ENCODE measurements around the gene SMIM45.

SMIM45 gene

DNA sequence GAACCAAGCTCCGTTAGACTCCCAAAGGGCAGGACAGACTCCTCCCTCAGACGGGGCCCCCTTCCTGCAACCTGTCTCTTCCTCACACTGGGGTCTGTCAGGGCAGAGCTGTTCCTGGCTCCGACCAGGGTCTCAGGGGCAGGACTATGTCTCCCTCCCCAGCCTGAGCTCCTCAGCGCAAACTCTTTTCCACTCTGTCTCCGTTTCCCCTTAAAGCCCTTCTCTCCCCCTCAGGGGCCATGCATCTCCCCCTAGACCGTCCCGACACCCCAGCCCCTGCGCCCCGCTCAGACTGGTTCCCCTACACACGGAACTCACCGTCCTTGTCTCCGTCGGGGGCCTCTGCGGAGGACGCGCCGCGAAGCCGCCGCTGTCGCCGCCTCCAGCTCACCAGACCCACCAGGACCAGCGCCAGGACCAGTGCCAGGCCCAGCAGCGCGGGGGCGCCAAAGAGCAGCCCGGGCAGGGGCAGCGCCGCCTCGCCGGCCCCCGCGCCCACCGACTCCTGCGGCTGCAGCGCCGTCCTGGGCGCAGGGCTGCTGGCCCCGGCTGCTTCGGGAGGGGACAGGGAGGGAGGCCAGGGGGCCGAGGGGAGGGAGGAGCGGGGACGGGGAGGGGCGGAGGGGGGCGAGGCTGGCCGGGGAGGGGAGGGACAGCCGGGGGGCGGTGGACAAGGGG lies 26.0 kb upstream of the SMIM45 start:
- TF ChIP-seq, protein P1, sequence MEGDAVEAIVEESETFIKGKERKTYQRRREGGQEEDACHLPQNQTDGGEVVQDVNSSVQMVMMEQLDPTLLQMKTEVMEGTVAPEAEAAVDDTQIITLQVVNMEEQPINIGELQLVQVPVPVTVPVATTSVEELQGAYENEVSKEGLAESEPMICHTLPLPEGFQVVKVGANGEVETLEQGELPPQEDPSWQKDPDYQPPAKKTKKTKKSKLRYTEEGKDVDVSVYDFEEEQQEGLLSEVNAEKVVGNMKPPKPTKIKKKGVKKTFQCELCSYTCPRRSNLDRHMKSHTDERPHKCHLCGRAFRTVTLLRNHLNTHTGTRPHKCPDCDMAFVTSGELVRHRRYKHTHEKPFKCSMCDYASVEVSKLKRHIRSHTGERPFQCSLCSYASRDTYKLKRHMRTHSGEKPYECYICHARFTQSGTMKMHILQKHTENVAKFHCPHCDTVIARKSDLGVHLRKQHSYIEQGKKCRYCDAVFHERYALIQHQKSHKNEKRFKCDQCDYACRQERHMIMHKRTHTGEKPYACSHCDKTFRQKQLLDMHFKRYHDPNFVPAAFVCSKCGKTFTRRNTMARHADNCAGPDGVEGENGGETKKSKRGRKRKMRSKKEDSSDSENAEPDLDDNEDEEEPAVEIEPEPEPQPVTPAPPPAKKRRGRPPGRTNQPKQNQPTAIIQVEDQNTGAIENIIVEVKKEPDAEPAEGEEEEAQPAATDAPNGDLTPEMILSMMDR (IDR thresholded peaks at IDR 0.05; ENCODE audit: insufficient read depth, low read length, poor library complexity, severe bottlenecking): peak; percentile 55
- peaks cover 26% of the 10 kb centered on the region for H3K27me3 ChIP-seq (ENCODE audit: control insufficient read depth, insufficient read depth, low read length)
- no peaks in the 10 kb centered on the region for H3K36me3 ChIP-seq (ENCODE audit: control insufficient read depth, insufficient read depth, low read length)
- H3K4me3 ChIP-seq (ENCODE audit: low read depth, low read length): peak overlapping the region; percentile 34
- no peak for DNase-seq (ENCODE audit: low read depth)

DNA sequence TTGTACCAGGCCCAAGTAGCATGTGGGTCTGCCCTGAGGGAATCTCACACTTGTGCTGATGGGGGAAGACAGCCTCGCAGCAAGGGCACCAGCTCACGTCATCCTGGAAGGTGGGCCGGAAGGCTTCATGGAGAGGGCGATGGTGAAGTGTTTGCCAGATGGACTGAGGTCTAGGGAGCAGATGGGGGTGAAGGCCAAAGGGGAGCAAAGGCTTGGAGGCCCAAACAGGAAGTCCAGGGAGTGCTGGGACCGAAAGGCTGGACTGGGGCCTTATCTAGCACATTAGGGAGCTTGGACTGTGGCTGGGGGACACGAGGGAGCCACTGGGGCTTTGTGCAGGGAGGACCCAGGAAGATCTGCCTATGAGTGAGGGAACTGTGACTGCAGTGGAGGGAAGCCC lies 24.1 kb upstream of the SMIM45 start:
- H3K27me3 ChIP-seq (ENCODE audit: control insufficient read depth, insufficient read depth, low read length): peaks cover 26% of the 10 kb centered on the region
- no peak for DNase-seq (ENCODE audit: low read depth)
- TF ChIP-seq, protein P1 (IDR thresholded peaks at IDR 0.05; ENCODE audit: insufficient read depth, low read length, poor library complexity, severe bottlenecking): no peak
- H3K36me3 ChIP-seq (ENCODE audit: control insufficient read depth, insufficient read depth, low read length): no peaks in the 10 kb centered on the region
- H3K4me3 ChIP-seq (ENCODE audit: low read depth, low read length): no peak overlapping the region

DNA sequence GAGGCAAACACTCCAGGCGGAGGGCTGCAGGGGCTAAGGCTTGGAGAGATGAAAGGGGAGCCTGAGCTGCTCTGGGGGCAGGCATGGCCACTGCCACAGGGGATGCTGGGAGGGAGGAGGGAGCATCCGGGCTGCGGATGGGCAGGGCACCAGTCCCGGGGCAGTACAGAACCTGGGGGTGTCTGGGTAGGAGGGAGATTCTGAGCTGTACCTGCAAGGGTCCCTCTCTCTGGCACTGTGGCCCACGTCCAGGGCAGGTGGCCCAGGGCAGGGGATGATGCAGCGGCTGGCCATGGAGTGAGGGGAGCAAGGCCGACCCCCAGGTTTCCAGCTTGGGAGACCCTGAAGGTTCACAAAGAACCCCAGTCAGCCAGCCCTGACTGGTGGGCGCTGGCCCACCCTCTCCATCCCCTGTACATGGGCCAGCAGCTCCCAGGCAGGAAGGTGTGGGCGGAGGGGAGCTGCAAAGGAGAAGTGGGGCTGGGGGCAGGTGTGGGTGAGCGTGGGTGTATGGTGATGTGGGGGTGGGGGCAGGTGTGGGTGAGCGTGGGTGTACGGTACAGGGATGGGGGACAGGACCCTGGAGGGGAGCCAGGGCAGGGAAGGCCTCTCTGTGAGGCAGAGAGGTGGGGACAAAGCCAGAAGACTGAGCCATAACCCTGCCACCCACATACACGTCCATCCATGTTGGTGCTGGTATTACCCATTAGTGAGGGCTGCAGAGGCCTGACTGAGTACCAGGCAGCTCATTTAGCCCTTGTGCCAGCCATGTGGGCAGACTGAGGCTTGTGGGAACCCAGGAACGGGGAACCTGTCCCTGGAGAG lies 23.1 kb upstream of the SMIM45 start:
- no peak overlapping the region for H3K4me3 ChIP-seq (ENCODE audit: low read depth, low read length)
- no peak for DNase-seq (ENCODE audit: low read depth)
- peaks cover 23% of the 10 kb centered on the region for H3K27me3 ChIP-seq (ENCODE audit: control insufficient read depth, insufficient read depth, low read length)
- H3K36me3 ChIP-seq (ENCODE audit: control insufficient read depth, insufficient read depth, low read length): no peaks in the 10 kb centered on the region
- TF ChIP-seq, protein P1 (IDR thresholded peaks at IDR 0.05; ENCODE audit: insufficient read depth, low read length, poor library complexity, severe bottlenecking): no peak

DNA sequence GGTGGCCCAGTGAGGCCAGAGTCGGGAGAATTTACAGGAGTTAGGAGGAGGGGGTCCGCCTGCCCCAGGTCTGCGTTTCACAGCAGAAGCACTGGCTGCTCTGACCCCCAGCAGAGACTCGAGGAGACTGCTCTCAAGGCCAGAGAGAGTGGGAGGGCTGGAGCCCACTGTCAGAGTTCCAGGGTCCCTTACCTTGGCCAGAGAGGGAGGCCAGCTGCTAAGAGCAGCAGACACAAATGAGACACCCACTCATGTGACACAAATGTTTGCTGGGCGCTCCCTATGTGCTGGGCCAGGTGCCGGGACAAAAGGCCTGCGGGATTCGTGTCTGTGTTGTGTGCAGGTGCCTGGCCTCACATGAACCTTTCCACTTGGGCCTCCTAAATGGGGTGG lies 22.5 kb upstream of the SMIM45 start:
- no peak for DNase-seq (ENCODE audit: low read depth)
- Histone ChIP-seq H3K27me3 (ENCODE audit: control insufficient read depth, insufficient read depth, low read length) (peaks cover 23% of the 10 kb centered on the region), H3K4me3 (ENCODE audit: low read depth, low read length) (no peak overlapping the region), H3K36me3 (ENCODE audit: control insufficient read depth, insufficient read depth, low read length) (no peaks in the 10 kb centered on the region)
- TF ChIP-seq, protein P1 (IDR thresholded peaks at IDR 0.05; ENCODE audit: insufficient read depth, low read length, poor library complexity, severe bottlenecking): no peak

DNA sequence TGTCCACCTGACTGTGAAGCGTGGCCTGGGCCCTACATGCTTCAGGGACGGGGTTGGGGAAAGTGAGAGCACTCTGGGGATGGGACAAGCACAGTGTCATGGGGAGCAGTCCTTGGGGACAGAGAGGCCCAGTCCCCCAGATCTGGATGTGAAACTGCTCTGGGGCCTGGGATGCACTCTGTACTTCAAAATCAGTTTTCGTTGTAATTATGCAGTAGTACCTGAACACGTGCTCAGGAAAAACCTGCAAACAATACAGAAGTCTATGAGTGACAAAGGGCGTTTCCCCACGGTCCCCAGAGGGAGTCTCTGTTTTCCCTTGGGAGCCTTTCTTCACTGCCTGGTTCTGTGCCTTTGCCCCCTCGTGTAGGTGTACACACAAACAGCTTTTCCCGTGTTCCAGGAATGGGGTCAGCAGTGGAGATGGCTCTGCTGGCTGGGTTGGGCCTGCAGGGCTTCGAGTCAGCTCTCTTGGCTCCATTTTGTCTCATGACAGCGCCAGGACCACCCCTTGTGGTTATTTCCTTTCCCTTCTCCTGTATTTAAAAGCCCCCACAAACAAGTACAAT lies 20.2 kb upstream of the SMIM45 start:
- TF ChIP-seq, protein P1 (IDR thresholded peaks at IDR 0.05; ENCODE audit: insufficient read depth, low read length, poor library complexity, severe bottlenecking): no peak
- Histone ChIP-seq H3K4me3 (ENCODE audit: low read depth, low read length) (no peak overlapping the region), H3K36me3 (ENCODE audit: control insufficient read depth, insufficient read depth, low read length) (no peaks in the 10 kb centered on the region), H3K27me3 (ENCODE audit: control insufficient read depth, insufficient read depth, low read length) (peaks cover 8% of the 10 kb centered on the region)
- no peak for DNase-seq (ENCODE audit: low read depth)

Measured in kidney epithelial cell (primary cell).